Measurements from ENCODE around the gene HRCT1. TPM values are rescaled to one million over a fixed set of nuclear protein-coding genes. Genes with fewer than 3 reads are reported as not detected.
A peak's percentile ranks its signal among the peaks of the same experiment; 100 is the strongest.

HRCT1 gene
- total RNA-seq, 1 experiment from 2014 or later = 3.6 TPM

GRCh38 chr9:35914301-35914807 lies 8.4 kb downstream of the HRCT1 start:
- BruUV-seq (replicated peaks) = no TSS peak
- Histone ChIP-seq H3K9me3 (ENCODE audit: insufficient read depth, low read depth) (no peaks in the 10 kb centered on the region), H3K4me2 (no peak overlapping the region), H3K4me1 (replicated peaks; ENCODE audit: insufficient read depth) (peaks cover 21% of the 10 kb centered on the region), H4K20me1 (ENCODE audit: insufficient read depth) (no peaks in the 10 kb centered on the region), H3K27me3 (ENCODE audit: insufficient read depth, low read depth) (no peaks in the 10 kb centered on the region), H3K79me2 (ENCODE audit: low read depth) (no peaks in the 10 kb centered on the region), H3F3A (ENCODE audit: insufficient read depth, low read depth) (peaks cover under 1% of the 10 kb centered on the region; the same call in 1 of the 2 replicates), H3K9me2 (ENCODE audit: insufficient read depth) (no peaks in the 10 kb centered on the region), H3K27ac (no peak overlapping the region), H3K4me3 (no peak overlapping the region), H3K36me3 (ENCODE audit: low read depth) (no peaks in the 10 kb centered on the region), H2AFZ (no peak overlapping the region)
- intact Hi-C loops (cut with micrococcal nuclease; ENCODE audit: unreplicated experiment) = no loop called here
- DNase-seq = peak; percentile 55 to 69
- ChIA-PET POLR2A (ENCODE audit: unreplicated experiment) (interaction anchor here (0.6 to 0.7 kb wide), 2 partner anchors 35 to 285 kb away, joined by 3 read pairs; no protein-coding TSS in a partner anchor), CTCF (interaction anchor here (0.6 to 2.2 kb wide), 2 partner anchors 31 to 36 kb away, joined by 3 to 18 read pairs; no protein-coding TSS in a partner anchor)
- TF ChIP-seq, protein P1, sequence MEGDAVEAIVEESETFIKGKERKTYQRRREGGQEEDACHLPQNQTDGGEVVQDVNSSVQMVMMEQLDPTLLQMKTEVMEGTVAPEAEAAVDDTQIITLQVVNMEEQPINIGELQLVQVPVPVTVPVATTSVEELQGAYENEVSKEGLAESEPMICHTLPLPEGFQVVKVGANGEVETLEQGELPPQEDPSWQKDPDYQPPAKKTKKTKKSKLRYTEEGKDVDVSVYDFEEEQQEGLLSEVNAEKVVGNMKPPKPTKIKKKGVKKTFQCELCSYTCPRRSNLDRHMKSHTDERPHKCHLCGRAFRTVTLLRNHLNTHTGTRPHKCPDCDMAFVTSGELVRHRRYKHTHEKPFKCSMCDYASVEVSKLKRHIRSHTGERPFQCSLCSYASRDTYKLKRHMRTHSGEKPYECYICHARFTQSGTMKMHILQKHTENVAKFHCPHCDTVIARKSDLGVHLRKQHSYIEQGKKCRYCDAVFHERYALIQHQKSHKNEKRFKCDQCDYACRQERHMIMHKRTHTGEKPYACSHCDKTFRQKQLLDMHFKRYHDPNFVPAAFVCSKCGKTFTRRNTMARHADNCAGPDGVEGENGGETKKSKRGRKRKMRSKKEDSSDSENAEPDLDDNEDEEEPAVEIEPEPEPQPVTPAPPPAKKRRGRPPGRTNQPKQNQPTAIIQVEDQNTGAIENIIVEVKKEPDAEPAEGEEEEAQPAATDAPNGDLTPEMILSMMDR (conservative IDR thresholded peaks at IDR 0.05) = no peak
- TF ChIP-seq EZH2 (IDR thresholded peaks at IDR 0.05; ENCODE audit: low read depth) = no peak

DNA sequence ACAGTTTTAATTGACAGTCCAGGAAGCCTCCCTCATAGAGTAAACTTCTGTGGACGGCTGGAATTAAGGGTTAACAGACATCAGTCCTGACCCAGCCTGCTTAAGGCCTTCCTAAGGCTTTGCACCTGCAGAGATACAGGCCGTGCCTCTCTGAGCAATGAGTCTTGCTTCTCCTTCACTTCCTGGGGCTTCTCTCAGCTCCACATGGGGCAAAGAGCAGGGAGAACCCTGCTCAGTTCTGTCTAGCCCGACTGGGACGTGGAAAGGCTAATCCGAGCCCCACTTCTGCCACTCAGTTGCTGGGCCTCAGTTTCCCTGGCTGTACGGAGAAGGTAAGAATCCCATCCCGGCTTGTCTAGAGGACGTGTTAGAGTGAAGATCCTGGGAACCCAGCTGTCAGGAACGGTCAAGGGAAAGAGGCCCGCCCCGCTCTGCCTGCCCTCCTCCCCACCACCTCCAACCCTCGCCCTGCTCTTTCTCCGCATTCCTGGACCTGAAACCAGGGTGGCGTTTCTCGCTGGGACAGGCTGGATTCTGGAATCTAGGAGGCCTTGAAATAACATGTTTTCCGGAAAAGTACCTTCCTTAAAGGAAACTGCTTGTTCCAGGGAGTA lies 9.8 kb downstream of the HRCT1 start:
- no peak for DNase-seq
- POLR2A ChIA-PET (ENCODE audit: unreplicated experiment) = no interaction called here
- CTCF ChIA-PET = interaction anchor here (2.2 kb wide), 1 partner anchor 30 kb away, joined by 18 read pairs; no protein-coding TSS in a partner anchor
- TF ChIP-seq, protein P1 (conservative IDR thresholded peaks at IDR 0.05) = no peak
- no peak for TF ChIP-seq EZH2 (IDR thresholded peaks at IDR 0.05; ENCODE audit: low read depth)
- Histone ChIP-seq H3K36me3 (ENCODE audit: low read depth) (no peaks in the 10 kb centered on the region), H3K9me2 (ENCODE audit: insufficient read depth) (no peaks in the 10 kb centered on the region), H4K20me1 (ENCODE audit: insufficient read depth) (no peaks in the 10 kb centered on the region), H3K79me2 (ENCODE audit: low read depth) (no peaks in the 10 kb centered on the region), H3K27me3 (ENCODE audit: insufficient read depth, low read depth) (no peaks in the 10 kb centered on the region), H3K4me3 (no peak overlapping the region), H3K4me2 (no peak overlapping the region), H3K4me1 (replicated peaks; ENCODE audit: insufficient read depth) (peaks cover 16% of the 10 kb centered on the region), H3K9me3 (ENCODE audit: insufficient read depth, low read depth) (no peaks in the 10 kb centered on the region), H2AFZ (no peak overlapping the region), H3K27ac (no peak overlapping the region), H3F3A (ENCODE audit: insufficient read depth, low read depth) (no peaks in the 10 kb centered on the region)
- no TSS peak for BruUV-seq (replicated peaks)
- intact Hi-C loops (cut with micrococcal nuclease; ENCODE audit: unreplicated experiment) = no loop called here

DNA sequence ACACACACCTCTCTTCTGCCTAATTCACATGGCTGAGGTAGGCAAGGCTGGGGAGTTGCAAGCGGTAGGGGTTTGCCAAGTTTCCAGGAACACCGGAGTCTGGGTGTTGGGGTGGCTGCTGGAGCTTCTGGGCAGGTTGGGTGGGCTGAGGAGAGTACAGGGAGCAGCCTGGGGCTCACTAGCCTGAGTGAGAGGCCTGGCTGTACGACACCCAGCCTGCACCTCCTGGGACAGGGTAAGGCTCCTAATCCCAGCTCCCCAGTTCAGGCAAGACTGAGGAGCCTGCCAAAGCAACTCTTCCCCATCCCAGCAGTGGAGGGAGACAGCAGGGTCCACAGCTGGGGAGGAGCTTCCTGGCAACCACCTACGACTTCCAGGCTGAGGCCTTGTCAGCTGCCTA lies 11.3 kb downstream of the HRCT1 start:
- H3K9me2 ChIP-seq (ENCODE audit: insufficient read depth) = no peaks in the 10 kb centered on the region
- DNase-seq = no peak
- intact Hi-C loops (cut with micrococcal nuclease; ENCODE audit: unreplicated experiment) = no loop called here
- no peak overlapping the region for H3K4me3 ChIP-seq
- no peak overlapping the region for H2AFZ ChIP-seq
- no peaks in the 10 kb centered on the region for H3K36me3 ChIP-seq (ENCODE audit: low read depth)
- POLR2A ChIA-PET (ENCODE audit: unreplicated experiment) = no interaction called here
- no peaks in the 10 kb centered on the region for H3K79me2 ChIP-seq (ENCODE audit: low read depth)
- no peak overlapping the region for H3K27ac ChIP-seq
- H3F3A ChIP-seq (ENCODE audit: insufficient read depth, low read depth) = no peaks in the 10 kb centered on the region
- TF ChIP-seq, protein P1 (conservative IDR thresholded peaks at IDR 0.05) = no peak
- no peak for TF ChIP-seq EZH2 (IDR thresholded peaks at IDR 0.05; ENCODE audit: low read depth)
- no peaks in the 10 kb centered on the region for H3K27me3 ChIP-seq (ENCODE audit: insufficient read depth, low read depth)
- no peak overlapping the region for H3K4me2 ChIP-seq
- H4K20me1 ChIP-seq (ENCODE audit: insufficient read depth) = no peaks in the 10 kb centered on the region
- peaks cover 12% of the 10 kb centered on the region for H3K4me1 ChIP-seq (replicated peaks; ENCODE audit: insufficient read depth)
- H3K9me3 ChIP-seq (ENCODE audit: insufficient read depth, low read depth) = no peaks in the 10 kb centered on the region
- no TSS peak for BruUV-seq (replicated peaks)
- CTCF ChIA-PET = interaction anchor here (0.6 kb wide), 1 partner anchor 158 kb away, joined by 3 read pairs; no protein-coding TSS in a partner anchor

All from PC-9 (cell line).